ENCODE results near the gene GPC6.

- no peak for TF ChIP-seq EZH2phosphoT487 (IDR thresholded peaks at IDR 0.05; ENCODE audit: borderline replicate concordance, low read depth, low read length)
- no peak for TF ChIP-seq CTCF (conservative IDR thresholded peaks at IDR 0.05; ENCODE audit: low read length)
Observed at GRCh38 chr13:94243551-94243950, 1016.9 kb downstream of the GPC6 start.

Measured in OCI-LY7 (cell line).